OCI-M1 (cell line): ENCODE results near the gene TAC4.

Experiments
- DNase-seq: peaks from one replicate; lab custom pipeline; 2025; lab: John Stamatoyannopoulos, UW

TAC4 gene

DNA sequence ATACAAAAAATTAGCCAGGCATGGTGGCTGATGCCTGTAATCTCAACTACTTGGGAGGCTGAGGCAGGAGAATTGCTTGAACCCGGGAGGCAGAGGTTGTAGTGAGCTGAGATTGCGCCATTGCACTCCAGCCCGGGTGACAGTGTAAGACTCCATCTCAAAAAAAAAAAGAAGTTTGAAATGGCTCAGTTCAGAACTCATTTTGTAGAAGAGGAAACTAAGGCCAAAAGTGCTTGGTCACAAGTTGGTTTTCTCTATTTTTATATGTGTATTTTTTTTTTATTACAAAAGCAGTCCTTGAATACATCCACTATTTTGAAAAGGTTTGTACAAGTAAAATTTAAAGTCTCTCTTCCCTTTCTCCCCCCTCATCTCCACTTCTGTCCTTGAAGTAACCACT lies 5.5 kb downstream of the TAC4 start:
- no peak for DNase-seq

DNA sequence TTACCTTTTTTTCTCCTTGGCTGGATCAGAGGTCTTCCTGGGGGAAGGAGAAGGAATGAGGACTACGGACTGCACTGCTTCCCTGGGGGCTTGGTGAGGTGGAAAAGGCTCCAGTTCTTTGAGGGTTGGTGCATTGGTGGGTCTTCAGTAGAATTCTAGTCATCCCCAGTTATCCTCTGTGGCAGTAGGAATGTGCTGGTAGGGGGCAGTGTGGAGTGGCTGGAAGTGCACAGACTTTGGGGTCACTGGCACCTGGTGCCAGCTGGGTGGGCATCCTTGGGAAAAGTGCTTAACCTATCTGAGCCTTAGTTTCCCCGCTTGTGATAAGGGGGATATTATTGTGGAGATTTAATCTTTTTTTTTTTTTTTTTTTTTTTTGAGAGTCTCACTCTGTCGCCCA lies 6.3 kb downstream of the TAC4 start:
- DNase-seq, result no peak

DNA sequence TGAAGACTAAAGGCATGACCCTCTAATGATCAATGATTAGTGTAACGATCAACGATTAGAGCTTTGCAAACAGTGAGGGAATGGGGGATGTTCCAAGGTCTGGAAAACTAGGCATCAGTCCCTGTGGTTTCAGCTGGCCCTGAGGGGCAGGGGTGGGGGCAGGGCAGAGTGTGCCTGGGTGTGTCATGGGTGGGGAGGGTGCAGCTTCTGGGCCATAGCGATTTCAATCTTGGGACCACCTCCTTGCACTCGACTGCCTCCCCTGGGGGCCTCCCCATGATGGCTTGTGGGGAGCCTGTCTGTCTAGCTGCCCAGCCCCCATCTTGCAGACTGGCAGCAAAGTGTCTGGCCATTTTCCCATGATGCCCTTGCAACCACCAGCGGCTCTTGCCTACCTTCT lies 8.4 kb downstream of the TAC4 start:
- no peak for DNase-seq

GRCh38 chr17:49836111-49837030 lies 11.5 kb downstream of the TAC4 start:
- DNase-seq, result no peak

DNA sequence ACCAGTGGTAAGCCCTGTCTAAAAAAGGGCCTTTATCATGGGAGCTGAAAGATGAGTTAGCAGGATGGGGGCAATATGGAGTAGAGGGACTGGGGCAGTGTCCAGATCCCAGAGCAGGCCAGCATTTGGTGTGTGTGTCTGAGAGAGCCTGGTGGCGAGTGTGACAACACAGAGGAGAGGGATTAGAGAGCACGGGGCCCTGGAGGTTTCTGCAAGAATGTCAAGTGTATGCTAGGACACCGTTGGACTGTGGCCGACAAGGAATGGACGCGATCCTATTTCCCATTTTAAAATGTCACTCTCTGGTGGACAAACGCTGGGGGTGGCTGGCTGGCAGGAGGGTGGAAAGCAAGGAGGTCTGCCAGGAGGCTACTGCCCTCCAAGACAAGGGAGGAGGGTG lies 12.4 kb downstream of the TAC4 start:
- no peak for DNase-seq

DNA sequence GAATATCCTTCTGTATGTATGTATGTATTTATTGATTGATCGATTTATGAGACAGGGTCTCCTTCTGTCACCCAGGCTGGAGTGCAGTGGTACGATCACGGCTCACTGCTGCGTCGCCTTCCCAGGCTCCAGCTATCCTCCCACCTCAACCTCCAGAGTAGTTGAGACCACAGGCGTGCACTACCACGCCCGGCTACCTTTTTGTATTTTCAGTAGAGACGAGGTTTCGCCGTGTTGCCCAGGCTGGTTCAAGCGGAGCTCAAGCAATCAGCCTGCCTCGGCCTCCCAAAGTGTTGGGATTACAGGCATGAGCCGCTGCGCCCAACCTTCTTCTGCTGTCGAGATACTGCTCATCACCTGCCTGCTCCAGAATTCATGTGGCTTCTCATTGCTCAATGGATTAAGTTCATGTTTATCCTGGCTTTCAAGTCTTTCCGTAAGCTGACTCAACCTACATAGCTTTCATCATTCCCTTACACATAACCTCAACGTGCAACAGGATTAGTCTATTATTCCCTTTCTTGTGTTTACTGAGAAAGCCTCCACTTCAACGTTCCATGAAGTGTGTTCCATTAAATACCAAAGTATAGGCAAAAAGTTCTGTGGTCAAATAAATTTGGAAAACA lies 13.6 kb downstream of the TAC4 start:
- no peak for DNase-seq

GRCh38 chr17:49832840-49833599 lies 14.8 kb downstream of the TAC4 start:
- DNase-seq, result peak; percentile 67

- no peak for DNase-seq
Measured at GRCh38 chr17:49830605-49831004, 17.3 kb downstream of the TAC4 start.

GRCh38 chr17:49829026-49829425 lies 18.8 kb downstream of the TAC4 start:
- no peak for DNase-seq

- peak; percentile 58 for DNase-seq
Measured at GRCh38 chr17:49828325-49828724, 19.5 kb downstream of the TAC4 start.

GRCh38 chr17:49825645-49826044 lies 22.2 kb downstream of the TAC4 start:
- DNase-seq, result no peak

DNA sequence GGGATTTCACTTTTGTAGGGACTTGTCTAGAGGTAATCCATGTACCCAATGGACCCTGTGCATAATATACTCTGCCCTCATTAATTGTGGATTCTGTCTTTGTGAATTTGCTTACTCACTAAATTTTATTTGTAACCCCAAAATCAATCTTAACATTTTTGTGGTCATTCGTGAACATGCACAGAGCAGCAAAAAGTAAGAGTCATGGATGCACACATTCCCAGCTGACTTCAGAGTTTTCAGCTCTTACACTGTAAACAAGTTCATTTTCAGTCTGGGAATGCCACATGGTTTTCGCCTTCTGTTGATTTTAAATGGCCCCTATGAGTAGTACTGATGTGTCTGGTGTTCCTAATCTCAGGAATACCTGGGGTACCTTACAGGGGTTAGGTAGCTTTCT lies 24.3 kb downstream of the TAC4 start:
- DNase-seq, result no peak

DNA sequence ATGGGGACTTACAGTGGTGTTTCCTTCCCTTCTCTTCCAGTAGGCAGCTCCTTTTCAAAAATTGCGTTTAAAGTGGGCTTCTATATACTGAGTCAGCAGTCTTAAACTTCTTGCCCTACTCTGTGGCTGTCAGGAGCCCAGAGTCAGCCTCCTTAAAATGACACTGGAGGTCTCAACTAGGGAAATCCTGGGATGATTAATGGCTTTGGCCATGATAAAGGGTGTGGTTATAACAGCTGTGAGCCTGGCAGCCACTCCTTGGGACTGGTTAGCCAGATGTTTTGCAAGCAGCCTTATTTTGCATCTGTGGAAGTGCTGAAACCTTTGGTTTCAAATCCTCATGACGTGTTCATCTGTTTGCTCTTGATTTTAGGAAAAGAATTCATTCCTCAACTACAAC lies 25.0 kb downstream of the TAC4 start:
- DNase-seq, result no peak

DNA sequence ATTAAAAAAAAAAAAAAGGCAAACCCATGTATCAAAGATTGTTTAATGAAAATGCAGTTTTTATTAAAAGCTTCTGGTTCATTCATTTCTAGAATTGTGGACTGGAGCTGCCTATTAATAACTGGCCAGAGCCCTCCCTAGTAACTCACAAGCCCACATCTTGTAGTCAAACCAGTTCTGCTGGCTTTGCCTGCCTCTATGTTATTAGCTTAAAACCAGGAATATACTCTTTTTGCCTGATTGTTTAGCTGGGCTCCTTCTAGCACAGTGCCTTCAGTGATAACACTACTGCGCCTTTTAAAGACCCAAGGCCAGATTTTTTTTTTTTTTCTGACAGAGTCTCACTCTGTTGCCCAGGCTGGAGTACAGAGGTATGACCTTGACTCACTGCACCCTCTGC lies 26.0 kb downstream of the TAC4 start:
- DNase-seq, result no peak

DNA sequence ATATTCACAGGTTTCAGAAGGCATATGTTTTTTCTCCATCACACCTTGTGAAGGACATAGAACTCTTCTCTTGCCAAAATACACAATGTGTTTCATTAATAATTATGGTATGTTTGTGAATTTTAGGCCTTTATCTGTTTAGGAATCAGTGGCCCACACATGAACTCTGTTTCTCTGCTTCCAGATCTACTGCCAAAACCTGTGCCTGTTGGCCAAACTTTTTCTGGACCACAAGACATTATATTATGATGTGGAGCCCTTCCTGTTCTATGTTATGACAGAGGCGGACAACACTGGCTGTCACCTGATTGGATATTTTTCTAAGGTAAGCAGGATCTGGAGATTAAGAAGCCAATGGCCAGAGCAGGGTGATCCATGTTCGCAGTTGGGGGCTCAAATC lies 26.4 kb downstream of the TAC4 start:
- no peak for DNase-seq

GRCh38 chr17:49820773-49821172 lies 27.1 kb downstream of the TAC4 start:
- no peak for DNase-seq

DNA sequence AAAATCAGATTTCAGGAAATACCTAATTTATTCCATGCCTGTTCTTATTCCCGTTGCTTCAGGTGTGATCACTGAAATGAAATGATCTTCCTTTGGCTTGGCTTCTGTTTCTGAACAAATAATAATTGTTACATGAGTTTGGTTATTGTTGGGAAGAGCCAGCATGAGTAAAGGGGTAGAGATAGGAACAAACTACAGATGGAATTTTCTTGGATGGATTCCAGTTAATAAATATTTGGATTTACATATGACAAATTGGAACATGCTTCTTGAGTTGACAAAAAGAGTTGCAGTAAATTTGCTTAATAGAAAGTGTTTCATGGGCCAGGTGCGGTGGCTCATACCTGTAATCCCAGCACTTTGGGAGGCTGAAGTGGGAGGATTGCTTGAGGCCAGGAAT lies 28.2 kb downstream of the TAC4 start:
- no peak for DNase-seq

GRCh38 chr17:49819138-49819537 lies 28.7 kb downstream of the TAC4 start:
- no peak for DNase-seq

- DNase-seq, result no peak
Measured at GRCh38 chr17:49817993-49818392, 29.9 kb downstream of the TAC4 start.

GRCh38 chr17:49815761-49816281 lies 32.0 kb downstream of the TAC4 start:
- no peak for DNase-seq

DNA sequence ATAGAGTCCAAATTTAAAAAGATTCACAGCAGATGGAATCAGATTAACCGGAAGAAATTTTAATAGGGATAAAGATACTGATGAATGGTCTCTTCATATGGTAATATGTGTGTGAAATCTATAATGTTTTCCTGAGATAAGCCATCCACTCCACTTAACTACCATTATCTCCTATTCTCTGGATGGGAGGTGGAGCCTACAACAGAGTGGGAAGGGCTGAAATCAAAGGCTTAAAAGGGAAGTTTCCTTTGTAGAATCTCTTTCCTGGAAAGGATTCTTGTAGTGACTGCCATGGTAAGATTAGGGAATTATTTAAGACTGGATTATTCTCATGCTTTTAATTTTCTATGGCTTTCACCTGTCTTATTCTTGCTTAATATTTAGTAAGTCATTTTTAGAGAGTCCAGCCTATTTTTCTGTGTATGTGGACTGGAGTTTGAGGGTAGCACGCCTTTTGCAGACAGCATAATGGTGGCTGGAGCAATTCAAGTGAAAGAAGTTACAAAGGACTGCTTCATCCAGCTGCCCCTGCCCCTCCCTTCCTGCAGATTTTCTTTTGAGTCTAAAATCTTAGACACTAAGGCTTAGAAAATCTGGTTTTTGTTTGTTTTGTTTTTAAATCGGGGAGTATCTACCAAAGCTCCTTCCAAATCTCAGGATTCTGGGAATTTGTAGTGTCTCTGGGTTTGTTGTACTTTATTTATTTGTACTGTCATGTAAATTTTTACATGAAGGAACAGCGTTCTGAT lies 32.9 kb downstream of the TAC4 start:
- DNase-seq, result peak; percentile 53

GRCh38 chr17:49809056-49809455 lies 38.8 kb downstream of the TAC4 start:
- DNase-seq, result no peak
